Measurements from ENCODE around the gene FHIT.

- TF ChIP-seq ZNF274 (IDR thresholded peaks at IDR 0.05; ENCODE audit: low read depth, low read length) (no peak), SUZ12 (IDR thresholded peaks at IDR 0.05; ENCODE audit: extremely low read depth, insufficient read depth, insufficient read length) (no peak)
These were observed at the start of gene FHIT for GRCh38 chr3:61251174-61251972.
